Choroid plexus epithelial cell (primary cell): ENCODE data around the gene RPE.

Source experiments
- DNase-seq: peaks from one replicate; pipeline ENCODE4 v3.0.0-alpha.2; 2010; ENCODE audit warnings: low read depth
- H3K4me3 ChIP-seq: 2 replicates; pipeline ENCODE4 v1.5.1; 2011; ENCODE audit warnings: low read depth, mild to moderate bottlenecking, control low read depth, low read length, moderate library complexity
- CTCF ChIP-seq: conservative IDR thresholded peaks from 2 replicates; pipeline ENCODE4 v1.5.1; 2011; ENCODE audit warnings: low read depth, mild to moderate bottlenecking, control low read depth, inconsistent platforms, low read length, moderate library complexity

Gene RPE

DNA sequence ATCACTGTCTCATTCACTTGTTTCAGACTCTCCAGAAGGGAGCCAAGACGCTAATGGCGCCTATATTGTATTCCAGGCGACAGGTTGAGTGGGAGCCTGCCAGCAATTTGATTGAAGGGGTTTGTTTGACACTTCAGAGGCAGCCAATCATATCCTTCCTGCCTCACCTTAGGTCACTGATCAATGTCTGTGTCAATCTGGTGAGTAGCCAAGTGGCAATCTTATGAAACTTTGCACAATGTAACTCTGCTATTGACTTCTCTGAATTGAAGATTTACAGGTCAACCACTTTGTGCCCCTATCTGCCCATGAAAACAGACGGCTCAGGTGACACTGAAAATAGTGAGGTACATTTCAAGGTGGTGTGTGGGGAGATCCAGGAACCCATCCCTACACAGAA, 32.7 kb upstream of the RPE start:
- DNase-seq, result no peak
- no peak overlapping the region for H3K4me3 ChIP-seq
- TF ChIP-seq CTCF, result no peak

DNA sequence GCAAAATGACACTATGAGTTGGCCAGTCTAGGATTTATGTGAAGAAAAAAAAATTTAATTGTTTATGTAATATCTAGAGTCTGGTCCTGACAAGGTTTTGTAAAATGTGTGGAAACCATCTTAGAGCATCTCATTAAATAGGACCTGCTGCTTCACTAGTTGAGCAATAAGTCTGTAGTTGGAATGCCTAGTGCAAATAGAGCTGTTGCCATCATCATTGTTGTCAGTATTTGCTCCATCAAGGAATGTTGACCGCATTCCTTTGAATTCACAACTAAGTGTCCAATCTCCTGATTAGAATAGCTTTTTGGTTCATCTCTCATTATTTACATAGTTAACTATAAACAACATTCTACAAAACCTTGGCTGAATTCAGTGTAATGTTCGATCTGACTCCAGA, 32.2 kb upstream of the RPE start:
- DNase-seq, result peak; percentile 9
- no peak for TF ChIP-seq CTCF
- no peak overlapping the region for H3K4me3 ChIP-seq

- no peak for TF ChIP-seq CTCF
- no peak overlapping the region for H3K4me3 ChIP-seq
- DNase-seq, result no peak
These were observed 31.7 kb upstream of the RPE start for GRCh38 chr2:209970711-209971110.

DNA sequence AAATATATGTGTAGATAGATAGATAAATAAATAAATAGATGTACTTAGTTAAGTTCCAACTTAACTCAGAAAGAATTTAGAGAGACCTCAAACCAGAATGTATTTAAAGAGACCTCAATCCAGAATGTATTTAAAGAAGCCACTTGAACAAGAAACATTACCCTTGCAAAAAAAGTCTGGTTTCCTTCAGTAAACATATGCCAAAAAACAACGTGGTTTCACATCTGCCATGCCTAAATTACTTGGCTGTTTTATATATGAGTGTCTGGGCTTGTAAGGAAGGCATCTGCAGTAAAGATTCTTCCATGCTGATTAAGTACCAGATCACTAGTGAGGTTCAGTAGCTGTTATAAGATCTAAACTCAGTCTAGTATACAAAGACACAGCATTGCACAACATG, 29.1 kb upstream of the RPE start:
- TF ChIP-seq CTCF, result no peak
- H3K4me3 ChIP-seq, result no peak overlapping the region
- no peak for DNase-seq

DNA sequence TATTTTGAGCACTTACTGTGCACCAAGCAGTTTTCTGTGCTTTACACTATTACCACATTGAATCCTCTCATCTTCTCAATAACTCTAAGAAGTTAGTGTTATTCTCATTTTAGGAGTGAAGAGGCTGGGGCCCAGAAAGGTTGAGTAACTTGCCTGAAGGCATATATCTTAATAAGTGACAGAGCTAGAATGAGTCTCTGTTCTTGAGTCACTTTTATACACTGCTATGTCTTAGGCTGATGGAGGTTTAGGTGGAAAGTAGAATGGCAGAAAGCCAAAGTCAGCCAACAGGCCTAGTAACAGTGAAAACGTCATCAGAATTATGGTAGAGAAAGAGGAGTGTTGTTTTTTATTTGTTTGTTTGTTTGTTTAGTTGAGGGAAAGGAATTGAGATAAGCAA, 27.9 kb upstream of the RPE start:
- no peak for DNase-seq
- TF ChIP-seq CTCF, result no peak
- no peak overlapping the region for H3K4me3 ChIP-seq

- no peak overlapping the region for H3K4me3 ChIP-seq
- TF ChIP-seq CTCF, result no peak
- no peak for DNase-seq
These were observed 25.6 kb upstream of the RPE start for GRCh38 chr2:209976698-209977385.
